ENCODE results near the gene GLRA1. TPM values are rescaled to one million over a fixed set of nuclear protein-coding genes. Genes with fewer than 3 reads are reported as not detected.

The GLRA1 gene
- total RNA-seq: not detected in 2 replicates

DNA sequence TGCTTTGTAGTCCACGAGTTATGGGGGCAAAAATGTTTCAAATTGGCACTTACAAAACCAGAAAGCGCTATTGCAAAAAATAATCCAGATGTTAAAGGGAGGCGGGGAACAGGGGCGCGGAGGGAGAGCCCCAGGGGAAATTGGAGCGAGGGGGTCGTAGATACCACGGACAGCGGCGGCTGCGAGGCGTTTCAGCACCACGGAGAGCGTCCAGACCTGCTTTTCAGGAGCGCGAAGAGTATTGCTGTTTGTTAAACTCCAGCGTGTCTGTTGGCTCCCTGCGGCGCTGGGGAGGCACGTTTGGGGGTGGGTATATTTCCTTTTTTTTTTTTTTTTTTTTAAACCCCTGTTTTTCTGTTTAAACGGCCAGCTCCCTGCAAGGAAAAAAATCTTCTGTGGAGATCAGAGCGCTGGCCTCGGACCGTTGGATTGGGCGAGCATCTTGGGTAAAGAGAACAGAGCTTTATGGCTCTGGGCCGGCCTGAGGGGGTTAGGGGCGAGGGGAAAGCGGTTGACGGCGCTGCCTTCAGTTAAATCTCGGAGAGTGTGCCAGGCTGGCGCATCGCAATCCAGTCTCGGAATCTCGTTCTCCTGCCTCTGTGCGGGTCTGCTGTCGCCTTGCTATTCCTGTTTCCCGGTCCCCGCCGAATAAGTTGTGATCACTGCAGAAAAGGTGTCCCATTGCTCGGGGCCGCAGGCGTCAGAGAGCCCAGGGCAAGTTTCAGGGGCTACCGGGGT lies at the start of gene GLRA1:
TSS of gene GLRA1 (minus strand) at position 288 of the 738 bp plus-strand sequence. CDS start 302 bp downstream, outside the sequence.

Other genes with a start within 250 kb of the GLRA1 start
- 628 and 1,632 TPM in 2 replicates for gene SPARC, start 237.9 kb downstream of the GLRA1 start, total RNA-seq
- 76.2 and 76.9 TPM in 2 replicates for gene ATOX1, start 166.2 kb downstream of the GLRA1 start, total RNA-seq
- gene G3BP1, start 152.9 kb downstream of the GLRA1 start, total RNA-seq: 234 and 259 TPM in 2 replicates